ENCODE measurements around the gene SORCS1. TPM values are rescaled to one million over a fixed set of nuclear protein-coding genes. Genes with fewer than 3 reads are reported as not detected.

The SORCS1 gene
- total RNA-seq, 2 experiments from 2014 or later: not detected

- POLR2A ChIA-PET: interaction anchor here (0.6 kb wide), 1 partner anchor 1697 kb away, joined by 3 read pairs; no protein-coding TSS in a partner anchor
- no peak overlapping the region for H3K4me3 Mint-ChIP-seq
- CTCF ChIA-PET: no interaction called here
- ATAC-seq (no peak), DNase-seq (no peak)
- no peak overlapping the region for H3K27ac Mint-ChIP-seq
- intact Hi-C loops (cut with micrococcal nuclease): no loop called here
- H3K4me1 Mint-ChIP-seq (ENCODE audit: low read depth): peaks cover under 1% of the 10 kb centered on the region
- TF ChIP-seq, protein P1, sequence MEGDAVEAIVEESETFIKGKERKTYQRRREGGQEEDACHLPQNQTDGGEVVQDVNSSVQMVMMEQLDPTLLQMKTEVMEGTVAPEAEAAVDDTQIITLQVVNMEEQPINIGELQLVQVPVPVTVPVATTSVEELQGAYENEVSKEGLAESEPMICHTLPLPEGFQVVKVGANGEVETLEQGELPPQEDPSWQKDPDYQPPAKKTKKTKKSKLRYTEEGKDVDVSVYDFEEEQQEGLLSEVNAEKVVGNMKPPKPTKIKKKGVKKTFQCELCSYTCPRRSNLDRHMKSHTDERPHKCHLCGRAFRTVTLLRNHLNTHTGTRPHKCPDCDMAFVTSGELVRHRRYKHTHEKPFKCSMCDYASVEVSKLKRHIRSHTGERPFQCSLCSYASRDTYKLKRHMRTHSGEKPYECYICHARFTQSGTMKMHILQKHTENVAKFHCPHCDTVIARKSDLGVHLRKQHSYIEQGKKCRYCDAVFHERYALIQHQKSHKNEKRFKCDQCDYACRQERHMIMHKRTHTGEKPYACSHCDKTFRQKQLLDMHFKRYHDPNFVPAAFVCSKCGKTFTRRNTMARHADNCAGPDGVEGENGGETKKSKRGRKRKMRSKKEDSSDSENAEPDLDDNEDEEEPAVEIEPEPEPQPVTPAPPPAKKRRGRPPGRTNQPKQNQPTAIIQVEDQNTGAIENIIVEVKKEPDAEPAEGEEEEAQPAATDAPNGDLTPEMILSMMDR (IDR thresholded peaks at IDR 0.05): no peak
- peaks cover under 1% of the 10 kb centered on the region for H3K9me3 Mint-ChIP-seq
- peaks cover 7% of the 10 kb centered on the region for H3K27me3 Mint-ChIP-seq
- H3K36me3 Mint-ChIP-seq (ENCODE audit: low read depth): no peaks in the 10 kb centered on the region
These were observed 4.6 kb downstream of the SORCS1 start for GRCh38 chr10:107159871-107160270.

GRCh38 chr10:107157071-107157470 is 7.4 kb downstream of the SORCS1 start:
- POLR2A ChIA-PET: no interaction called here

GRCh38 chr10:107152087-107152486 is 12.4 kb downstream of the SORCS1 start:
- Mint-ChIP-seq H3K4me1 (ENCODE audit: low read depth) (no peaks in the 10 kb centered on the region), H3K27ac (no peak overlapping the region), H3K27me3 (no peaks in the 10 kb centered on the region), H3K4me3 (no peak overlapping the region), H3K36me3 (ENCODE audit: low read depth) (no peaks in the 10 kb centered on the region), H3K9me3 (peaks cover 12% of the 10 kb centered on the region)
- ChIA-PET POLR2A (no interaction called here), CTCF (no interaction called here)
- TF ChIP-seq, protein P1 (IDR thresholded peaks at IDR 0.05): no peak
- no peak for ATAC-seq
- intact Hi-C loops (cut with micrococcal nuclease): no loop called here
- no peak for DNase-seq

More at GRCh38 chr10:107157071-107157470, 7.4 kb downstream of the SORCS1 start:
- Mint-ChIP-seq H3K27me3 (no peaks in the 10 kb centered on the region), H3K4me1 (ENCODE audit: low read depth) (no peaks in the 10 kb centered on the region), H3K4me3 (no peak overlapping the region), H3K27ac (no peak overlapping the region), H3K9me3 (peaks cover 7% of the 10 kb centered on the region), H3K36me3 (ENCODE audit: low read depth) (no peaks in the 10 kb centered on the region)
- no peak for DNase-seq
- TF ChIP-seq, protein P1 (IDR thresholded peaks at IDR 0.05): no peak
- intact Hi-C loops (cut with micrococcal nuclease): no loop called here
- CTCF ChIA-PET: no interaction called here
- no peak for ATAC-seq

- Mint-ChIP-seq H3K36me3 (ENCODE audit: low read depth) (no peaks in the 10 kb centered on the region), H3K27me3 (no peaks in the 10 kb centered on the region), H3K4me3 (no peak overlapping the region), H3K27ac (no peak overlapping the region), H3K4me1 (ENCODE audit: low read depth) (no peaks in the 10 kb centered on the region), H3K9me3 (peaks cover 12% of the 10 kb centered on the region)
- ChIA-PET POLR2A (no interaction called here), CTCF (no interaction called here)
- DNase-seq (no peak), ATAC-seq (no peak)
- intact Hi-C loops (cut with micrococcal nuclease): no loop called here
- TF ChIP-seq, protein P1 (IDR thresholded peaks at IDR 0.05): no peak
These were observed 15.6 kb downstream of the SORCS1 start for GRCh38 chr10:107148906-107149305.

DNA sequence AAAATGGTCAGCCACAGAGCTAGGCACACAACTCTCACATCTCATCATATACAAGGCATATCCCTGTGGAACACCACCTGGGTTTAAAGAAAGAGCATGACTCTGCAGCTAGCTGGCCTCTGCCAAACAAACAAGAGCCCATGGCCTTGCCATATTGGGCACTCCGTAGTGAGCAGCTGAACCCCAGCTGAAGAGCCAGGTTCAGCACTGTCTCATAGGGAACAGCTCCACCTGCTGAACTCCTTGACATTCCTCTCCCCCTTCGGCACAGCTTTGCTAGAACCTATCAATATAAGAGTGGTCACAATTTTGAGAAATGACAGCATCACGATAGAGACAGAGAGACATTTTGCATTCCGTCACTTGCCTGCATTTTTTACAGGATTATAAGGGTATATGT is 20.0 kb downstream of the SORCS1 start:
- ChIA-PET POLR2A (no interaction called here), CTCF (no interaction called here)
- TF ChIP-seq, protein P1 (IDR thresholded peaks at IDR 0.05): no peak
- Mint-ChIP-seq H3K4me3 (no peak overlapping the region), H3K4me1 (ENCODE audit: low read depth) (no peaks in the 10 kb centered on the region), H3K27me3 (no peaks in the 10 kb centered on the region), H3K36me3 (ENCODE audit: low read depth) (no peaks in the 10 kb centered on the region), H3K27ac (no peak overlapping the region), H3K9me3 (no peaks in the 10 kb centered on the region)
- intact Hi-C loops (cut with micrococcal nuclease): no loop called here
- ATAC-seq: no peak
- DNase-seq: no peak

Measured in activated CD8-positive, alpha-beta T cell treated with anti-CD3 and anti-CD28 coated beads for 36 hours (primary cell).